ENCODE results near the gene DAB1. TPM values are rescaled to one million over a fixed set of nuclear protein-coding genes. Genes with fewer than 3 reads are reported as not detected.

Gene DAB1
- total RNA-seq, 6 experiments from 2014 or later: 0.13 to 1.2 (median 0.23) TPM

- no peak for TF ChIP-seq CTCF (IDR thresholded peaks at IDR 0.05)
- H3K27ac Mint-ChIP-seq: no peak overlapping the region
- no peaks in the 10 kb centered on the region for H3K4me1 Mint-ChIP-seq (ENCODE audit: low read depth)
- H3K36me3 Mint-ChIP-seq (ENCODE audit: low read depth): no peaks in the 10 kb centered on the region
- H3K27me3 Mint-ChIP-seq (ENCODE audit: insufficient read depth): 0 out of 2 replicates have a peak, but pooled peaks cover 2% of the 10 kb centered on the region
- no peak for DNase-seq
- no peak overlapping the region for H3K4me3 Mint-ChIP-seq
- H3K9me3 Mint-ChIP-seq: peaks cover 63% of the 10 kb centered on the region
Measured at GRCh38 chr1:57258557-57259325, 165.1 kb downstream of the DAB1 start.

DNA sequence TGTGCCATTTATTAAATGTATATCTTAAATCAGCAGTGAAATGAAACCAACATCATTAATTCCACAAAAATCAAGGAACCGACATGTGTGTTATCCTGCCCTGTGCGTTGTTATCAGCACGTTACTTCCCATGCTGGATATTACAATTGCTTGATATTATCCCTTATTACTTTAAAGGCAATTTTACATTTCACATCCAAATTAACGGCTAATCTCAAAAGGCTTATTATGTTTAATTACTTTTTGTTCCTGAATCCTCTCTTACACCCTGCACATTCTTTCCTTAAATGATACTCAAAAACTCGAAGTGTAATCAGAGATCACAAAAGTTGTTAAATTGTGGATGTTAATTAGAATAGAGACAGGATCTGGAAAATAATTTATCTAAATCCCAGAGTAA lies 167.9 kb downstream of the DAB1 start:
- TF ChIP-seq CTCF (IDR thresholded peaks at IDR 0.05): no peak
- Mint-ChIP-seq H3K27me3 (ENCODE audit: insufficient read depth) (no peaks in the 10 kb centered on the region), H3K9me3 (peaks cover 50% of the 10 kb centered on the region), H3K4me3 (no peak overlapping the region), H3K4me1 (ENCODE audit: low read depth) (no peaks in the 10 kb centered on the region), H3K36me3 (ENCODE audit: low read depth) (no peaks in the 10 kb centered on the region), H3K27ac (no peak overlapping the region)
- no peak for DNase-seq

DNA sequence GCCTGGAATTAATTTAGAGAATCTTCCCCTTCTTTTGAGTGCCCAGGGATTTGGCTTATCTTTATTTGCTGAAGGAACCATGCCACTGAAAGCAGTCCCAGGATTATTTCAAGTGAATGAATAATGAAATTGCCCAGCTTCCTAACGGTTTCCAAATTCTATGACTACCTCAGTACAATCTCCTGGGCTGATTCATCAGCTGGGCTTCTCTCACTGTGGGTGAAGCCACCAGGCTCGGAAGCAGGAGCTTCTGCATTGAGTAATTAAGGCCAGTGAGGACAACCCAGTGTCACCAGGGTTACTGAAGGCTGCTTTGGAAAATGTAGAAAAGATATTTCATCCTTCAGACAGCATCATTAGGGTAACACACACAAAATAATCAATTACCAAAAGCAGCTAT lies 169.8 kb downstream of the DAB1 start:
- no peak for TF ChIP-seq CTCF (IDR thresholded peaks at IDR 0.05)
- H3K9me3 Mint-ChIP-seq: peaks cover 31% of the 10 kb centered on the region
- H3K4me1 Mint-ChIP-seq (ENCODE audit: low read depth): no peaks in the 10 kb centered on the region
- DNase-seq: peak; percentile 15
- H3K4me3 Mint-ChIP-seq: no peak overlapping the region
- no peaks in the 10 kb centered on the region for H3K36me3 Mint-ChIP-seq (ENCODE audit: low read depth)
- no peaks in the 10 kb centered on the region for H3K27me3 Mint-ChIP-seq (ENCODE audit: insufficient read depth)
- no peak overlapping the region for H3K27ac Mint-ChIP-seq

DNA sequence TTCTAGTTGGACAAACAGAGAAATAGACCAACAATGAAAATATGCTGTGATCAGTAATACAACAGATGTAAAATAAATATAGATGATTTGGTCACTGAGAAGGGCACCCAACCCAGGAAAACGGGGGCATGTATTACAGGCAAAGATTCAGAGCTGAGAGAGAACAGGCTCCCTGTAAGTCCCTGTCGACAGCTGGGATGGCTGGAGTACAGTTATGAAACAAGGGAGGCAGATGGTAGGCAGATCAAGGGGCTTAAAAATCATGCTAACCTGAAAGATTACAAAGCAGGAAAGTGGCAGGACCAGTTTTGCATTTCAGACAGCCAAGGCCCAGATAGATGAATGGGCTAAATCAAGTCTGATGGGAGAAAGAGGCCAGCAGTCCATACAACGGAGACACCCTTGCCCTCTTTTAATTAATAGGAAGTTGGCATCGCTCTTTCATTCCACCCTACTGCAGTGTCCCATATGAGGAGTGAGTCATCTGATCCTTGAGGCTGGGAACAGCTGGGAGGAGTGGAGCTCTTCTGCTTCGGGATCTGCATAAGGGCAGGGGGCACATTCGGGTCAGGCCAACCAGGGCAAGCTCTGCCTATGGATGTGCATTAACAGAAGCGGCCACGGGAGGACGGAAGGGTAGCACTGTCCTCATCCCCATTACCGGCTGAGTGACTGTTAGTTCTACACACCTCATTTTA lies 171.1 kb downstream of the DAB1 start:
- TF ChIP-seq CTCF (IDR thresholded peaks at IDR 0.05): no peak

GRCh38 chr1:57250021-57250420 lies 173.8 kb downstream of the DAB1 start:
- Mint-ChIP-seq H3K4me3 (no peak overlapping the region), H3K27ac (no peak overlapping the region), H3K27me3 (ENCODE audit: insufficient read depth) (no peaks in the 10 kb centered on the region), H3K9me3 (peaks cover 21% of the 10 kb centered on the region), H3K36me3 (ENCODE audit: low read depth) (no peaks in the 10 kb centered on the region), H3K4me1 (ENCODE audit: low read depth) (no peaks in the 10 kb centered on the region)
- no peak for DNase-seq
- TF ChIP-seq CTCF (IDR thresholded peaks at IDR 0.05): no peak

More for the DNA sequence above, 171.1 kb downstream of the DAB1 start:
- Mint-ChIP-seq H3K9me3 (peaks cover 23% of the 10 kb centered on the region), H3K27me3 (ENCODE audit: insufficient read depth) (no peaks in the 10 kb centered on the region), H3K36me3 (ENCODE audit: low read depth) (no peaks in the 10 kb centered on the region), H3K4me1 (ENCODE audit: low read depth) (no peaks in the 10 kb centered on the region), H3K27ac (no peak overlapping the region), H3K4me3 (no peak overlapping the region)
- no peak for DNase-seq

All from HFFc6 (cell line).